ENCODE measurements around the gene C1orf226.

C1orf226 gene

DNA sequence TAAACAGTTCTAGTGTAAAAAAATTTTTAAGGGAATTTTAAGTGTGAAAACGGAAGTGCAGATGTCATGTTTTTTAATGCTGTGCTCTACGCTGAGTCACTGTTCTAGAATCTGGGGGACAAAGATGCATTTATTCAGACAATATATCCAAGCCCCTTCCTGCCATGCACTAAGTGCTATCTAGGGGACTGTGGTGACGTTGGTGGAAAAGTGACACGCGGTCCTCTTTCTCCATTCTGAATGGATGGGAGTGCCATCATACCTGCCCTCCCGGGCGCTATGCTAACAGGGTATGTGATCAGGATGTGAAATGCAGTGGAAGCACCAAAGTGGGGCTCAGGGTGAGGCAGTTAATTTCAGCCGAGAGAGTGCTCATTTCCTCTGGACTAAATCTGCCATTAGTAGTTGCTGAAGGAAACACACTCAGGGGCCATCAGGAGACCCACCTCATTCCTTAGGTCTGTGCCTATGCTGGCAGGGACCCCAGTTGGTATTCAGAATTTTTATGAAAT, 6.6 kb downstream of the C1orf226 start:
- no peak for ATAC-seq
- TF ChIP-seq ZNF70 (CRISPR knock-in tag; IDR thresholded peaks at IDR 0.05): no peak
- no peak for TF ChIP-seq ZNF8 (CRISPR knock-in tag; IDR thresholded peaks at IDR 0.05)
- TF ChIP-seq ISL1 (CRISPR knock-in tag; IDR thresholded peaks at IDR 0.05): no peak
- no peak for TF ChIP-seq ARNTL (CRISPR knock-in tag; IDR thresholded peaks at IDR 0.05; ENCODE audit: borderline replicate concordance, low read depth)
- TF ChIP-seq BACH2 (CRISPR knock-in tag; IDR thresholded peaks at IDR 0.05; ENCODE audit: borderline replicate concordance): no peak
- no peak for TF ChIP-seq TCF4 (CRISPR knock-in tag; IDR thresholded peaks at IDR 0.05; ENCODE audit: borderline replicate concordance)
- TF ChIP-seq, protein P1, sequence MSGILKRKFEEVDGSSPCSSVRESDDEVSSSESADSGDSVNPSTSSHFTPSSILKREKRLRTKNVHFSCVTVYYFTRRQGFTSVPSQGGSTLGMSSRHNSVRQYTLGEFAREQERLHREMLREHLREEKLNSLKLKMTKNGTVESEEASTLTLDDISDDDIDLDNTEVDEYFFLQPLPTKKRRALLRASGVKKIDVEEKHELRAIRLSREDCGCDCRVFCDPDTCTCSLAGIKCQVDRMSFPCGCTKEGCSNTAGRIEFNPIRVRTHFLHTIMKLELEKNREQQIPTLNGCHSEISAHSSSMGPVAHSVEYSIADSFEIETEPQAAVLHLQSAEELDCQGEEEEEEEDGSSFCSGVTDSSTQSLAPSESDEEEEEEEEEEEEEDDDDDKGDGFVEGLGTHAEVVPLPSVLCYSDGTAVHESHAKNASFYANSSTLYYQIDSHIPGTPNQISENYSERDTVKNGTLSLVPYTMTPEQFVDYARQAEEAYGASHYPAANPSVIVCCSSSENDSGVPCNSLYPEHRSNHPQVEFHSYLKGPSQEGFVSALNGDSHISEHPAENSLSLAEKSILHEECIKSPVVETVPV (CRISPR knock-in tag; IDR thresholded peaks at IDR 0.05): no peak
- no peak for TF ChIP-seq CSDC2 (CRISPR knock-in tag; IDR thresholded peaks at IDR 0.05)
- TF ChIP-seq ZNF565 (CRISPR knock-in tag; conservative IDR thresholded peaks at IDR 0.05; ENCODE audit: low read depth): no peak
- no peak for TF ChIP-seq PPARA (CRISPR knock-in tag; IDR thresholded peaks at IDR 0.05; ENCODE audit: borderline replicate concordance)
- TF ChIP-seq RARB (CRISPR knock-in tag; IDR thresholded peaks at IDR 0.05): no peak
- TF ChIP-seq, protein P2, sequence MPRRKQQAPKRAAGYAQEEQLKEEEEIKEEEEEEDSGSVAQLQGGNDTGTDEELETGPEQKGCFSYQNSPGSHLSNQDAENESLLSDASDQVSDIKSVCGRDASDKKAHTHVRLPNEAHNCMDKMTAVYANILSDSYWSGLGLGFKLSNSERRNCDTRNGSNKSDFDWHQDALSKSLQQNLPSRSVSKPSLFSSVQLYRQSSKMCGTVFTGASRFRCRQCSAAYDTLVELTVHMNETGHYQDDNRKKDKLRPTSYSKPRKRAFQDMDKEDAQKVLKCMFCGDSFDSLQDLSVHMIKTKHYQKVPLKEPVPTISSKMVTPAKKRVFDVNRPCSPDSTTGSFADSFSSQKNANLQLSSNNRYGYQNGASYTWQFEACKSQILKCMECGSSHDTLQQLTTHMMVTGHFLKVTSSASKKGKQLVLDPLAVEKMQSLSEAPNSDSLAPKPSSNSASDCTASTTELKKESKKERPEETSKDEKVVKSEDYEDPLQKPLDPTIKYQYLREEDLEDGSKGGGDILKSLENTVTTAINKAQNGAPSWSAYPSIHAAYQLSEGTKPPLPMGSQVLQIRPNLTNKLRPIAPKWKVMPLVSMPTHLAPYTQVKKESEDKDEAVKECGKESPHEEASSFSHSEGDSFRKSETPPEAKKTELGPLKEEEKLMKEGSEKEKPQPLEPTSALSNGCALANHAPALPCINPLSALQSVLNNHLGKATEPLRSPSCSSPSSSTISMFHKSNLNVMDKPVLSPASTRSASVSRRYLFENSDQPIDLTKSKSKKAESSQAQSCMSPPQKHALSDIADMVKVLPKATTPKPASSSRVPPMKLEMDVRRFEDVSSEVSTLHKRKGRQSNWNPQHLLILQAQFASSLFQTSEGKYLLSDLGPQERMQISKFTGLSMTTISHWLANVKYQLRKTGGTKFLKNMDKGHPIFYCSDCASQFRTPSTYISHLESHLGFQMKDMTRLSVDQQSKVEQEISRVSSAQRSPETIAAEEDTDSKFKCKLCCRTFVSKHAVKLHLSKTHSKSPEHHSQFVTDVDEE (CRISPR knock-in tag; IDR thresholded peaks at IDR 0.05): no peak
- TF ChIP-seq, protein P3, sequence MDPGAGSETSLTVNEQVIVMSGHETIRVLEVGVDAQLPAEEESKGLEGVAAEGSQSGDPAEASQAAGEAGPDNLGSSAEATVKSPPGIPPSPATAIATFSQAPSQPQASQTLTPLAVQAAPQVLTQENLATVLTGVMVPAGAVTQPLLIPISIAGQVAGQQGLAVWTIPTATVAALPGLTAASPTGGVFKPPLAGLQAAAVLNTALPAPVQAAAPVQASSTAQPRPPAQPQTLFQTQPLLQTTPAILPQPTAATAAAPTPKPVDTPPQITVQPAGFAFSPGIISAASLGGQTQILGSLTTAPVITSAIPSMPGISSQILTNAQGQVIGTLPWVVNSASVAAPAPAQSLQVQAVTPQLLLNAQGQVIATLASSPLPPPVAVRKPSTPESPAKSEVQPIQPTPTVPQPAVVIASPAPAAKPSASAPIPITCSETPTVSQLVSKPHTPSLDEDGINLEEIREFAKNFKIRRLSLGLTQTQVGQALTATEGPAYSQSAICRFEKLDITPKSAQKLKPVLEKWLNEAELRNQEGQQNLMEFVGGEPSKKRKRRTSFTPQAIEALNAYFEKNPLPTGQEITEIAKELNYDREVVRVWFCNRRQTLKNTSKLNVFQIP (CRISPR knock-in tag; IDR thresholded peaks at IDR 0.05; ENCODE audit: borderline replicate concordance, low read depth): no peak
- no peak for TF ChIP-seq ZC3H10 (CRISPR knock-in tag; IDR thresholded peaks at IDR 0.05)
- TF ChIP-seq GLIS3 (CRISPR knock-in tag; IDR thresholded peaks at IDR 0.05): no peak
- no peak for TF ChIP-seq ZFP3 (CRISPR knock-in tag; IDR thresholded peaks at IDR 0.05)
- TF ChIP-seq SNAI2 (CRISPR knock-in tag; IDR thresholded peaks at IDR 0.05): no peak
- TF ChIP-seq, protein P4, sequence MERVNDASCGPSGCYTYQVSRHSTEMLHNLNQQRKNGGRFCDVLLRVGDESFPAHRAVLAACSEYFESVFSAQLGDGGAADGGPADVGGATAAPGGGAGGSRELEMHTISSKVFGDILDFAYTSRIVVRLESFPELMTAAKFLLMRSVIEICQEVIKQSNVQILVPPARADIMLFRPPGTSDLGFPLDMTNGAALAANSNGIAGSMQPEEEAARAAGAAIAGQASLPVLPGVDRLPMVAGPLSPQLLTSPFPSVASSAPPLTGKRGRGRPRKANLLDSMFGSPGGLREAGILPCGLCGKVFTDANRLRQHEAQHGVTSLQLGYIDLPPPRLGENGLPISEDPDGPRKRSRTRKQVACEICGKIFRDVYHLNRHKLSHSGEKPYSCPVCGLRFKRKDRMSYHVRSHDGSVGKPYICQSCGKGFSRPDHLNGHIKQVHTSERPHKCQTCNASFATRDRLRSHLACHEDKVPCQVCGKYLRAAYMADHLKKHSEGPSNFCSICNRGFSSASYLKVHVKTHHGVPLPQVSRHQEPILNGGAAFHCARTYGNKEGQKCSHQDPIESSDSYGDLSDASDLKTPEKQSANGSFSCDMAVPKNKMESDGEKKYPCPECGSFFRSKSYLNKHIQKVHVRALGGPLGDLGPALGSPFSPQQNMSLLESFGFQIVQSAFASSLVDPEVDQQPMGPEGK (CRISPR knock-in tag; IDR thresholded peaks at IDR 0.05; ENCODE audit: borderline replicate concordance): no peak
- no peak for TF ChIP-seq TOX (CRISPR knock-in tag; IDR thresholded peaks at IDR 0.05; ENCODE audit: borderline replicate concordance)

DNA sequence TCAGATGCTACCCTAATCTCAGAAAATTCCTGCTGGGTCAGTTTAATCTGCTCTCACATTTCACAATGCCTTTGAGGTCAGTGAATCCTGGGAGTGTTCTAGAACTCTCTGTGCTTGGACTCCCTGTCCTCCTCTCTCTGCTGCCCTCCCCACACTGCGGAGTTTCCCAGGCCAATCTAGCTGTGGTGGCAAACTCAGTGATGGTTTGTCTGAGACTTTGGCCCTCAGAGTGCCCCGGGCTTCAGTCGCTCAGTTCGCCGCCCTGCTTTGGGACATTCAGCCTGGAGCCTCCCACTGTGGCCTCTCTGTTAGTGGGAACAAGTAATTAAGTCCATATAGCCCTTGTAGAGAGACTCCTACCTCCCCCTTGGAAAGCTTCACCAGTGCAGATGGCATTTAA, 7.1 kb downstream of the C1orf226 start:
- ATAC-seq: no peak
- TF ChIP-seq TCF4 (CRISPR knock-in tag; IDR thresholded peaks at IDR 0.05; ENCODE audit: borderline replicate concordance): no peak
- no peak for TF ChIP-seq ZNF8 (CRISPR knock-in tag; IDR thresholded peaks at IDR 0.05)
- TF ChIP-seq ZNF565 (CRISPR knock-in tag; conservative IDR thresholded peaks at IDR 0.05; ENCODE audit: low read depth): no peak
- TF ChIP-seq, protein P5, sequence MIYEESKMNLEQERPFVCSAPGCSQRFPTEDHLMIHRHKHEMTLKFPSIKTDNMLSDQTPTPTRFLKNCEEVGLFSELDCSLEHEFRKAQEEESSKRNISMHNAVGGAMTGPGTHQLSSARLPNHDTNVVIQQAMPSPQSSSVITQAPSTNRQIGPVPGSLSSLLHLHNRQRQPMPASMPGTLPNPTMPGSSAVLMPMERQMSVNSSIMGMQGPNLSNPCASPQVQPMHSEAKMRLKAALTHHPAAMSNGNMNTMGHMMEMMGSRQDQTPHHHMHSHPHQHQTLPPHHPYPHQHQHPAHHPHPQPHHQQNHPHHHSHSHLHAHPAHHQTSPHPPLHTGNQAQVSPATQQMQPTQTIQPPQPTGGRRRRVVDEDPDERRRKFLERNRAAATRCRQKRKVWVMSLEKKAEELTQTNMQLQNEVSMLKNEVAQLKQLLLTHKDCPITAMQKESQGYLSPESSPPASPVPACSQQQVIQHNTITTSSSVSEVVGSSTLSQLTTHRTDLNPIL (CRISPR knock-in tag; IDR thresholded peaks at IDR 0.05; ENCODE audit: low read depth): no peak
- TF ChIP-seq, protein P2 (CRISPR knock-in tag; IDR thresholded peaks at IDR 0.05): no peak
- TF ChIP-seq, protein P4 (CRISPR knock-in tag; IDR thresholded peaks at IDR 0.05; ENCODE audit: borderline replicate concordance): no peak
- TF ChIP-seq GLIS3 (CRISPR knock-in tag; IDR thresholded peaks at IDR 0.05): no peak
- no peak for TF ChIP-seq PPARA (CRISPR knock-in tag; IDR thresholded peaks at IDR 0.05; ENCODE audit: borderline replicate concordance)
- no peak for TF ChIP-seq TOX (CRISPR knock-in tag; IDR thresholded peaks at IDR 0.05; ENCODE audit: borderline replicate concordance)
- no peak for TF ChIP-seq CSDC2 (CRISPR knock-in tag; IDR thresholded peaks at IDR 0.05)
- no peak for TF ChIP-seq RARB (CRISPR knock-in tag; IDR thresholded peaks at IDR 0.05)
- TF ChIP-seq ZFP30 (CRISPR knock-in tag; IDR thresholded peaks at IDR 0.05): no peak
- no peak for TF ChIP-seq ZC3H10 (CRISPR knock-in tag; IDR thresholded peaks at IDR 0.05)
- TF ChIP-seq ZNF70 (CRISPR knock-in tag; IDR thresholded peaks at IDR 0.05): no peak
- no peak for TF ChIP-seq ZFP3 (CRISPR knock-in tag; IDR thresholded peaks at IDR 0.05)

Measured in SK-N-SH treated with all-trans-retinoic acid at 6 μM for 48 hours (cell line).